Erythroblast (primary cell): ENCODE data around the gene GLIS1.

ENCODE experiments used
- GATA1 ChIP-seq: IDR thresholded peaks from 2 replicates; pipeline ENCODE4 v1.6.1; 2011; ENCODE audit warnings: low read depth, mild to moderate bottlenecking, control low read depth, low read length, moderate library complexity
- POLR2A ChIP-seq: IDR thresholded peaks from 2 replicates; pipeline ENCODE4 v1.6.1; 2011; ENCODE audit warnings: mild to moderate bottlenecking, low read length

DNA sequence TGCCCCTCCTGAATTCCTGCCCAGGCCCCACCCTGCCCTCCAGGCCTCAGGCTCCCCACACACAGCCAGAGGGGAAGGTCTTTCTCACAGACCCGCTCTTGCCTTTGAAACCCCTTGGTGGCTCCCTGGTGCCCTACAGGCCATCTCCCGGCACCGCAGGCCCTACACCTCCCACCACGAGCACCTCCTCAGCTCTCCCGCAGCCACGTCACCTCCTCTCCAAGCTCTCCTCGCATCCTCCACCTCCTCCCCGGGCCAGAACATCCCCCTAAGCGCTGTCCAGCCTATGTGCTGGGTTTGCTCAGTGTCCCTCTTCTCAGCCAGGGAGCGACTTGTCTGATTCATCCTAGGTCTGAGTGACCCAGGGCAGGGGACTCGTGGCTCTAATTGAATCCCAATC lies 213.4 kb downstream of the GLIS1 start:
- no peak for TF ChIP-seq POLR2A
- TF ChIP-seq GATA1 = no peak
